A172 (cell line): ENCODE measurements around the gene POLE. TPM values are rescaled to one million over a fixed set of nuclear protein-coding genes. Genes with fewer than 3 reads are reported as not detected.

Experiments used
- DNase-seq: peaks from one replicate; pipeline ENCODE4 v3.0.0-alpha.2; 2015; ENCODE audit warnings: low spot score
- total RNA-seq: library from RNA; depleted of rRNA; stranded (reverse); fragments of >200 nt; shearing (Covaris generic); gene quantifications from 2 replicates; pipeline ENCODE4 v1.2.3, GENCODE V29; 2014

The POLE gene
- total RNA-seq, 1 experiment from 2014 or later, result 25.6 TPM

DNA sequence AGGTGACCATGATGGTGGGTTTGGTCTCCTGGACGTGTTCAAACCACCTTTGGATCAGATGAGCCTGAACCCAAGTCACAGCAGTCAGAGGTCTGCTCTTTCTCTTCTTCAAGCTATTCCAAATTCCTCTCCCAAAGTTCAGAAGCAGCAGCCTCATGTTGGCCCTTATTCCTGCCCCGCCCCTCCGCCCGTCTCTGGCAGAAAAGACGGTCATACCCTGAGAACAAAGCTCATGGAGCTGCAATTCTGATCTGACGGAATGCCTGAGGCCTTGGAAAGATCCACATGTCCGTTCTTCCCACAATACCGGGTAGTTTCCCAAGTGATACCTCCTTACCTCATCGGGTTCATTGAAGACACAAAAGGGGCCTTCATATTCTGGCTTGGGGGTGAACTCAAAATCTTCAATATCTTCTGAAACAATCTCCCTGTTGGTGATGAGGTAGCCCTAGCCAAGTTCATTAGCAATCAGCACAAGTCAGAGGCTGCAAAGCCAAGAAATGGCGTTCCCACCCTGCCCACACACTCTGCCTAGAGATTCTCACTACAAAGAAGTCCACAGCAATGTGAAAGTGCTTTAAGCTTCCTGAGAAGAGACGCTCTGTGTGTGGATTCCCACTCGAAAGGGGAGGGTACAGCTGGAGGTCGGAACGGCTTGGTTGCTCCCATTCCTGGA, 11.2 kb downstream of the POLE start:
- no peak for DNase-seq

DNA sequence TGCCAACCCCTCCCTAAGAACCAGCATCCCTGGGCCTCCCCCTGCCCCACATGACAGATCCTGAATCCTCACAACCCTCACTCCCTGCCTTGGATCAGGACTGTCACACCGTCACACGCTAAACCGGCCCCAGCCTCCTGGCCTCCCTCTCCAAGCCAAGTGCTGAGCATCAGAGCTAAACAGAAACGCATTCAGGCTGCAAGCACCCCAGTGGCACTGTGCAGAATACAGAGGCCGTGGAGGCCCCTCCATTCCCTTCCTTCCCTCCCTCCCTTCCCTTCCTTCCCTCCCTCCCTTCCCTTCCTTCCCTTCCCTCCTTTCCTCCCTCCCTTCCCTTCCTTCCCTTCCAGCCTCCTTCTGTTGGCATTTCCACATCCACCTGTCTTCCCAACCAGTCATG, 12.6 kb downstream of the POLE start:
- no peak for DNase-seq

DNA sequence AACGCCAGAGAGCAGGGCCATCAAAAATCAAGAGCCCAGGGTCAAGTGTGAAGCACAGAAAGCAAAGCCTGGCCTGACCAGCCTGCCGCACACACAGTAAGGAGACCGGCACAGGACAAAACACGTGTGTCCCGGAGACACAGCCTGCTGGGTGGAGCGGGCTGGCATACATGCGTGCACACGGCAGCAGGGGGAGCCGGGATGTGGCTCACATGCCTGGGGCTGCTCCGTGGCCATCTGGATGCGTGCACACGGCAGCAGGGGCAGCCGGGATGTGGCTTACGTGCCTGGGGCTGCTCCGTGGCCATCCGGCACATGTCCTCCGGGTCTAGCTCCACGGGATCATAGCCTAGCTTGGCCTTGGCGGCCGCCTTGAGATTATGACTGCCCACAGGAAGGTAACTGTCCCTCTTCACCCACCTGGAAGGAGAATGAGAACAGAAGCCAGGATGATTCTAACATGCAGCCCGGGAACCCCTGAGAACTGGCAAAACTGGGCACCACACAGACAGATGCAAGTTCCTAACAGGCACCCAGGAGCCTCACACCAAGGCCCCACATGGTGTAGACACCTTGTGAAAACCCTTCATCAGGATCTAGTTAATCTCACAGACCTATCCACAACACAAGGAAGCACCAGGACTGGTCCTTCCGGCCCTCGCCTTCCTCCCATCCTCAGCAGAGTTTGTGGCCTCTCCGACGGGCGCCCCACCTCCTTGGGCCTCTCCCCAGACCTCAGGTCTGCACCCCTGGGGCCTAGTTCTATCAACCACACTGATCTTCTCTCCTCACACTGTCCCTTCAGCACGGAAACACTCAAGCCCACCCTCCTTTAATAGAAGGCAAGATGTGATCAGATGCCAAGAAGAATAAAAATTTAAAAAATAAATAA, 13.6 kb downstream of the POLE start:
- DNase-seq, result no peak

- DNase-seq, result no peak
Observed at GRCh38 chr12:132672678-132673077, 14.5 kb downstream of the POLE start.

DNA sequence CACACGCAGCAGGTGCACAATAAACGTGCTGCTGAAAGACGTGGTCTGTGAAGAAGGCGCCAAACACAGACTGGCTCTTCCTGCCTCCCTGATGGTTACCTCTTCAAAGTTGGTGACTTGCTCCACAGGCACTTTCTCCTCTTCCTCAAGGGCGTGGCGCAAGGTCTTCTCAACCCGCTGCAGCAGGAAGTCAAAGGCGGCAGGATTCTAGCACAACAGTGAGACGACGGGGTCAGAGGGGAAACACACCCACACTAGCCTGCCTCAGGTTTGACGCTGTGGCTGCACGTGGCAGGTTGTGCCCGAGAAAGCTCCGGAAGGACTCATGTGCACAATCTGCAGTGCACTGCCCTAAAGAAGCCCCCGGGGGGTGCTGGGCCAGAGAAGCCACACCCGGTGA, 15.0 kb downstream of the POLE start:
- DNase-seq, result no peak

DNA sequence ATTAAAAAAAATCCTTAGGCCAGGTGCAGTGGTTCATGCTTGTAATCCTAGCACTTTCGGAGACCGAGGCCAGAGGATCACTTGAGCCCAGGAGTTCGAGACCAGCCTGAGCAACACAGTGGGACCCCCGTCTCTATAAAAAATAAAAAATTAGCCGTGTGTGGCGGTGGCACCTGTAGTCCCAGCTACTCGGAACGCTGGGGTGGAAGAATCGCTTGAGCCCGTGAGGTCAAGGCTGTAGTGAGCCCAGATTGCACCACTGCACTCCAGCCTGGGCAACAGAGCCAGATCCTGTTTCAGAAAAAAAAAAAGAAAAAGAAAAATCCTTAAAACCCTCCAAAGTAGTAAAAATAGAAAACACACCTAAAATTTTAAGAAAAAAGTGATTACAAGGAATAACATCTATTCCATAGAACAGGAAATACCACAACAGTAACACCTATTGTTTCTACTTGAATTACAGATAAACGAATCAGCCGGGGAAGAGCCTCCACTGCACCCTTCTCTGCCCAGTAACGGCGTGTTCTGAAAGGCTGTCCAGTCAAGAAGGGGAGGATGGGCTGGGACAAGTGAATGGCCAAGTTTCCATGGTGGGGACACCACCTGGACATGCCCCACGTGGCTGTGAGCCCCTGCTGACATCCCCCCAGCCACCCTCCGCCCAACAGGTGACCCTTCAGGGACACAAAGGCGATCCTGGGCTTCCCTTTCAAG, 17.8 kb downstream of the POLE start:
- DNase-seq, result no peak

- DNase-seq, result no peak
Observed at GRCh38 chr12:132668191-132669088, 18.7 kb downstream of the POLE start.

DNA sequence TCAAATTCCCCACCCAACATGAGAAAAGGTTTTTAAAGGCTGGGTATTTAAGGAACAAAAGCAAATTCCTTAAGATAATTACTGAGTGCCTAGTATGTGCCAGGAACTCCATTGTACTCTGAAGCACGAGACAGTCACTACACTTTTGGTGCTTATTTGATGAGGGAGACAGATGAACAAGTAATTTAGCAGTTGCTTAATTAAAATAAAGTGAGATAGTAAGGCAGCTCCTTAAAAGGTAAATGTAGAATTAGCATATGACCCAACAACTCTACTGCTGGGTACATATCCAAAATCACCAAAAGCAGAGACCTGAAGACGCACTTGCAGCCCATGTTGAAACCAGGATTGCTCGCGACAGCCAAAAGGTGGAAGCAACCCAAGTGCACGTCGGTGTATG, 21.3 kb downstream of the POLE start:
- DNase-seq, result no peak

GRCh38 chr12:132665149-132665491, 22.0 kb downstream of the POLE start:
- DNase-seq, result no peak

- no peak for DNase-seq
Observed at GRCh38 chr12:132664206-132665148, 22.7 kb downstream of the POLE start.

DNA sequence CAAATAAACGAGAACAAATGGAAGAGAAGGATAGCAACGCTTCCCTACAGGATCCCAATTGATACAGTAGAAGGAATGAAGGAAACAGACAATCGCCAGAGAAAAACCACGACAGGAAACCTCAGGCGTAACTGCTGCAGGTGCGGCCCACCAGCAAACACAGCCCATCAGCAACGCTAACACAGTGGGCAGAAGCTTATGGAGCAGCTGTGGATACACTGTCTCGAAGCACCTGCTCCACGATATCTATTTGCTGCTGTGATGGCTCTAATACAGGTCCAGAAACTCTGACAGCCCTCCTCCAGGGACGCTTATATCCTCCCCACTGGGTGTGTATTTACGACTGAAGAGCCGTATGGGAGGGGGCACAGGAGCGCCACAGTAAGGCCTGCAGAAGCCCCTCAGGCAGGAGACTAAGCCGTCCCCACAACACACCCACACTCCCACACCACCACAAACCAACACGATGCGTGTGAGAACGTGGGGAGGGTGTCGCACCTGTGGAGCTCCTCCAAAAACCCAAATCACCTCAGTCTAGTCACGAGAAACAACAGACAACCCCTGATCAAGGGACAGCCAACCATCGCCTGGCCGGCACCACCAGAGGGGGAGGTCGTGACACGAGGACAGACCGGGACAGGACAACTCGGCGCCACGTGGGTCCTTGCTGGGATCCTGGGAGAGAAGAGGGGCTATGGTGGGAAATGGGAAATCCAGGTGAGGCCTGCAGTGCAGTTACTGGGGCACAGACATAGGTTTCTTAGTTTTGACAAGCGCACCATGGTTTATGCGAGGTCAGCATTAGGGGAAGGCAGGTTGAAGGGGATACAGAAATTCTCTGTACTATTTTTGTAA, 24.0 kb downstream of the POLE start:
- no peak for DNase-seq

GRCh38 chr12:132661972-132662371, 25.2 kb downstream of the POLE start:
- DNase-seq, result no peak

GRCh38 chr12:132660996-132661395, 26.1 kb downstream of the POLE start:
- no peak for DNase-seq

DNA sequence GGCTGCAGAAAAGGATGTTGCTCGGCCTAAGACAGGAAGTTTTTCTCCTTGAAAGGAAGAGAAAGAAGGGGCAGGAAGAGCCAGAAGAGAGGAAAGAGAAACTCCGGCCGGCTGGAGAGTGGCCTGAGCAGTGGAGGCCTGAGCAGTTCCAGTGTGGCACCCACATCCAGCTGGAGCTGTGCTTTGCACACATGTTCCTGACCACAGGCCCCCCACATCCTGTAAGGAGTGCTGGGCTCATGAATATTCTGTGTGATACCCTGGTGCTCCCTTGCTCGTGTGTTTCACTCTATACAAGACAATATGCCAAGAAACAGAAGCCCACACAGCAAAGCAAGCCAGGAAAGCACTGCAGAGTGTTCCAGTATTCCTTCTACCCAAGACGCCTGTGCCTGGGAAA, 27.1 kb downstream of the POLE start:
- DNase-seq, result no peak

- DNase-seq, result no peak
Observed at GRCh38 chr12:132659146-132659545, 28.0 kb downstream of the POLE start.

- no peak for DNase-seq
Observed at GRCh38 chr12:132658149-132658894, 28.8 kb downstream of the POLE start.

DNA sequence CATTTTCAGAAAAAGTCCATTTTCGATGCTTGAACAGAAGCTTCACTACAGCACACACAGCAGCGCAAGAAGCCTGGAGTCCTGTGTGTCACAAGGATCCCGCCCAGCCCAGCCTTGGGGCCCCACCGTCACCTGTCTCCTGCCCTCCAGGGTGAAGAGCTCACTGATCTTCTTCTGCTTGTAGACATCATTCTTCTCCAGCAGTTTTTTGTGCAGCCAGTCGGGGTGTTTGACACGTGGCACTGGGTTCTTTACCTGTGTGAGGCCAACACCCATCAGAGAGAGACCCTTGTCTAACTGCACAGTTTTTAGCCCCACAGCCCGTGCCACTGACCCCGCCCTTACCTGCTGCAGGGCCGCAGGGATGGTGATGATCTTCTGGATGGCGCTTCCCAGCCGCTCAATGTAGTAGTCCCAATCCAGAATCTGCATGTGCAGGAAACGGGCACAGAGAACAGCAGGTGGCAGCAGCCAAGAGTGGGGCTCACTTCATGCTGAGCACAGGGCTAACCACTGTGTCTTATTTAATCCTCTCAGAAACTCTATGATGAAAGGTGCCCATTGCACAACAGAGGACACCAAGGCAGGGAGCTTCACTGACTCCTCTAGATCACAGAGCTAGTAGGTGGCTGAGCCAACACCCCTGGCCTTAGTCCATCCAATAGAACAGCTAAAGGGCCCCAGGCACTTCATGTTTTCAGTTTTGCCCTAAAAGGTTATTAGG, 30.0 kb downstream of the POLE start:
- no peak for DNase-seq
